HepG2 (cell line): ENCODE measurements around the gene TNIP1. TPM values are rescaled to one million over a fixed set of nuclear protein-coding genes. Genes with fewer than 3 reads are reported as not detected.

Experiments
- ATAC-seq: fragments of 200-7000 bp; cut with Tn5 transposase; 3 replicates; pipeline ENCODE4 v1.9.1; 2020; ENCODE audit warnings: mild to moderate bottlenecking, moderate library complexity
- BruUV-seq: library from RNA; stranded (reverse); fragments of 400-500 nt; replicated peaks from 2 replicates; lab custom pipeline; 2021; lab: Mats Ljungman, UMichigan
- CTCF ChIA-PET: fragments of 300-600 bp; formaldehyde crosslinking; extraction: SDS; loops from one replicate; lab custom pipeline; 2021; ENCODE audit warnings: low total read pairs, inconsistent platforms, low intra/inter-chr PET ratio; lab: Yijun Ruan, JAX
- POLR2A ChIA-PET: fragments of 350-600 bp; sonication (Branson Sonifier 250); formaldehyde crosslinking; loops from one replicate; lab custom pipeline; 2020; ENCODE audit warnings: antibody characterized with exemption, inconsistent platforms; lab: Yijun Ruan, JAX
- DNase-seq: peaks from one replicate; pipeline ENCODE4 v3.0.0-alpha.2; 2015; ENCODE audit warnings: low spot score
- FAIRE-seq: peaks from 3 replicates; lab custom pipeline; 2011; peaks lifted over from hg19 to GRCh38; lab: Jason Lieb, UNC
- H2AFZ ChIP-seq: one replicate; pipeline ENCODE4 v1.6.1; 2011; ENCODE audit warnings: low read length, inconsistent platforms
- H3K27ac ChIP-seq: fragments of 300-600 bp; 3 replicates; pipeline ENCODE4 v1.8.0; 2011; ENCODE audit warnings: mixed run types, mild to moderate bottlenecking, mixed read lengths, low read length, inconsistent platforms; ENCODE audit not compliant: insufficient read depth; ENCODE audit errors: extremely low read length
- H3K27me3 ChIP-seq, 2 experiments: fragments of 200-600 bp in 1 of 2; 2 replicates in 1 of 2; 3 replicates in 1 of 2; pipeline versions ENCODE4 v1.6.0 to v1.8.0; 2011; ENCODE audit warnings: low read length in 2 of 2, mild to moderate bottlenecking in 2 of 2, moderate library complexity in 2 of 2, inconsistent platforms in 1 of 2; ENCODE audit not compliant: insufficient read depth in 2 of 2, control insufficient read depth in 1 of 2
- H3K36me3 ChIP-seq, 2 experiments: fragments of 200-600 bp in 1 of 2; replicated peaks in 1 of 2; 2 replicates in 1 of 2; 3 replicates in 1 of 2; pipeline versions ENCODE4 v1.5.1 to v1.8.0; 2011; ENCODE audit warnings: low read length in 2 of 2, inconsistent platforms in 1 of 2; ENCODE audit not compliant: insufficient read depth in 2 of 2, control insufficient read depth in 1 of 2
- H3K4me1 ChIP-seq: 2 replicates; pipeline ENCODE4 v1.5.1; 2012; ENCODE audit warnings: low read length, inconsistent platforms; ENCODE audit not compliant: insufficient read depth
- H3K4me2 ChIP-seq: 2 replicates; pipeline ENCODE4 v1.6.0; 2011; ENCODE audit warnings: low read depth, low read length, inconsistent platforms
- H3K4me3 ChIP-seq, 3 experiments: fragments of 200-600 bp in 1 of 3; sonication (generic), shearing (Covaris generic) in 1 of 3; replicated peaks in 1 of 3; 2 replicates each; pipeline ENCODE4 v1.5.1; 2011 to 2016; ENCODE audit warnings: low read length in 3 of 3, inconsistent platforms in 2 of 3, low read depth in 2 of 3, mild to moderate bottlenecking in 2 of 3, control low read depth in 1 of 3, mixed read lengths in 1 of 3; ENCODE audit not compliant: insufficient read depth in 1 of 3
- H3K79me2 ChIP-seq: one replicate; pipeline ENCODE4 v1.6.1; 2011; ENCODE audit warnings: low read length, inconsistent platforms; ENCODE audit not compliant: insufficient read depth
- H3K9ac ChIP-seq: 2 replicates; pipeline ENCODE4 v1.6.0; 2011; ENCODE audit warnings: mild to moderate bottlenecking, low read depth, low read length, inconsistent platforms; ENCODE audit not compliant: insufficient read depth
- H3K9me3 ChIP-seq: 2 replicates; pipeline ENCODE4 v1.5.1; 2012; ENCODE audit warnings: mild to moderate bottlenecking, low read length
- H4K20me1 ChIP-seq: 2 replicates; pipeline ENCODE4 v1.6.0; 2011; ENCODE audit warnings: inconsistent platforms, mild to moderate bottlenecking, low read length, moderate library complexity; ENCODE audit not compliant: insufficient read depth
- ARID5B ChIP-seq: IDR thresholded peaks from 2 replicates; pipeline ENCODE4 v1.4.0; 2020; ENCODE audit warnings: mild to moderate bottlenecking, missing genetic modification reagents
- NBN ChIP-seq: fragments of 450-650 bp; conservative IDR thresholded peaks from 2 replicates; pipeline ENCODE4 v1.6.1; 2017
- ZNF101 ChIP-seq: sonication (generic); formaldehyde crosslinking; IDR thresholded peaks from 2 replicates; pipeline ENCODE4 v1.4.0; 2020; ENCODE audit warnings: mild to moderate bottlenecking, low read depth, missing genetic modification reagents, borderline replicate concordance
- WGBS: methylation state at CpG from one replicate; pipeline ENCODE4 v1.1.6; 2017; ENCODE audit warnings: low lambda C conversion rate; 5-methylcytosine and 5-hydroxymethylcytosine counted together
- in situ Hi-C: cut with HindIII; loops from 2 replicates; pipeline ENCODE4 v1.10.0; 2017; ENCODE audit warnings: low pct_unique_long_range_greater_than_20kb; ENCODE audit not compliant: extremely low pct_ligation_motif_present
- intact Hi-C: fragments of 100-400 bp; cut with micrococcal nuclease; formaldehyde crosslinking; loops from one replicate; pipeline ENCODE4 v1.10.0; 2022; ENCODE audit not compliant: unreplicated experiment
- polyA plus RNA-seq, 8 experiments: library from polyadenylated mRNA; depleted of rRNA in 3 of 8; stranded (reverse) in 7 of 8; unstranded in 1 of 8; fragments of >200 nt; fragmentation: Illumina TruSeq in 4 of 8; extraction: Trizol in 4 of 8; gene quantifications; 2 replicates each; pipeline versions ENCODE4 v1.2.1 to v1.2.3, GENCODE V29; 2011 to 2016; ENCODE audit warnings: low read depth in 4 of 8, missing spikeins in 1 of 8, mixed read lengths in 1 of 8; ENCODE audit not compliant: insufficient read depth in 1 of 8
- total RNA-seq, 5 experiments: library from RNA; depleted of rRNA; stranded (reverse); fragments of >200 nt; fragmentation: Illumina TruSeq; extraction: Trizol; gene quantifications; 2 replicates each; pipeline ENCODE4 v1.2.3, GENCODE V29; 2016; ENCODE audit warnings: low read depth in 1 of 5

The TNIP1 gene
- total and polyA plus RNA-seq, 2 of the 13 experiments (the other 11 are each of a cell fraction or from before 2014, with no cell fraction given) = 26.2 to 45.9 TPM

GRCh38 chr5:150999704-151000442 lies 81.0 kb downstream of the TNIP1 start:
- Histone ChIP-seq H3K9ac (no peak overlapping the region), H2AFZ (no peak overlapping the region), H3K9me3 (no peaks in the 10 kb centered on the region), H3K36me3 (no peaks in the 10 kb centered on the region), H4K20me1 (no peaks in the 10 kb centered on the region), H3K27me3 (no peaks in the 10 kb centered on the region), H3K4me2 (no peak overlapping the region; the same call in 1 of the 2 replicates), H3K4me1 (peaks cover 35% of the 10 kb centered on the region), H3K79me2 (no peaks in the 10 kb centered on the region), H3K4me3 (no peak overlapping the region), H3K27ac (no peak overlapping the region)
- DNase-seq (no peak), FAIRE-seq (no peak), ATAC-seq (peak; percentile 49)
- intact Hi-C loops = loop anchor here (10.0 kb wide), 1 partner anchor 225 kb away; the partner anchor contains the start of gene CCDC69
- in situ Hi-C loops = no loop called here
- TF ChIP-seq NBN = no peak
- 11% methylated on average over 6 of the region's 7 CpGs for WGBS
- no TSS peak for BruUV-seq
- ChIA-PET CTCF (no interaction called here), POLR2A (no interaction called here)

- Histone ChIP-seq H3K4me3 (no peak overlapping the region), H2AFZ (no peak overlapping the region), H4K20me1 (no peaks in the 10 kb centered on the region), H3K4me1 (peaks cover 30% of the 10 kb centered on the region), H3K9ac (no peak overlapping the region), H3K4me2 (no peak overlapping the region), H3K36me3 (no peaks in the 10 kb centered on the region), H3K79me2 (no peaks in the 10 kb centered on the region), H3K27me3 (peaks cover 0 to 3% of the 10 kb centered on the region in 2 experiments; a peak in 3 of 5 replicates), H3K27ac (no peak overlapping the region), H3K9me3 (no peaks in the 10 kb centered on the region)
- ATAC-seq (peak; percentile 43; the same call in 2 of the 3 replicates), FAIRE-seq (no peak), DNase-seq (no peak)
- no TSS peak for BruUV-seq
- POLR2A ChIA-PET = no interaction called here
- CTCF ChIA-PET = no interaction called here
- WGBS = 4% methylated on average over 1 of the region's 1 CpG
- intact Hi-C loops = no loop called here
- in situ Hi-C loops = no loop called here
- TF ChIP-seq ARID5B (CRISPR knock-in tag) (0 out of 2 replicates have a peak, but pooled peaks have one; percentile 10), ZNF101 (CRISPR knock-in tag) (no peak)
These were observed 86.9 kb downstream of the TNIP1 start for GRCh38 chr5:150993826-150994412.
